ENCODE measurements around the gene MINDY4. TPM values are rescaled to one million over a fixed set of nuclear protein-coding genes. Genes with fewer than 3 reads are reported as not detected.

The MINDY4 gene
- total and polyA plus RNA-seq, 2 of the 8 experiments (the other 6 are each of a cell fraction or from before 2014, with no cell fraction given) = 1.3 to 3.6 TPM

GRCh38 chr7:30928254-30928872 is 157.1 kb downstream of the MINDY4 start (continued):
- TF ChIP-seq CHD7 (IDR thresholded peaks at IDR 0.05; ENCODE audit: insufficient replicate concordance, low read length) (no peak), EP300 (IDR thresholded peaks at IDR 0.05; ENCODE audit: borderline replicate concordance in 1 of 2, low read depth in 2 of 2, low read length in 2 of 2) (no peak), GABPA (IDR thresholded peaks at IDR 0.05; ENCODE audit: borderline replicate concordance, insufficient read depth, low read length) (no peak), CBX8 (IDR thresholded peaks at IDR 0.05; ENCODE audit: borderline replicate concordance, low read depth, low read length) (no peak), YY1 (IDR thresholded peaks at IDR 0.05; ENCODE audit: low read depth, low read length) (no peak), SP4 (IDR thresholded peaks at IDR 0.05; ENCODE audit: low read length) (no peak)

Measured in H1 (cell line).